Uterus (tissue), 4 donors: Measurements from ENCODE around the gene TM7SF2. TPM values are rescaled to one million over a fixed set of nuclear protein-coding genes. Genes with fewer than 3 reads are reported as not detected.

Source experiments
- DNase-seq, 2 donors: peaks; one replicate each; pipeline ENCODE4 v3.0.0-alpha.2; 2019 to 2020
- H3K27ac ChIP-seq, 2 donors: fragments of 200-600 bp; sonication (generic); 1 replicate in 1 of 2; 2 replicates in 1 of 2; pipeline ENCODE4 v1.5.1; 2016 to 2018
- H3K27me3 ChIP-seq, 2 donors: fragments of 200-600 bp; sonication (generic); one replicate each; pipeline ENCODE4 v1.5.1; 2018 to 2019; ENCODE audit warnings: control low read depth in 1 of 2
- H3K36me3 ChIP-seq, 2 donors: fragments of 200-600 bp; sonication (generic); one replicate each; pipeline ENCODE4 v1.5.1; 2019; ENCODE audit warnings: control low read depth in 1 of 2
- H3K4me1 ChIP-seq, 2 donors: fragments of 200-600 bp; sonication (generic); one replicate each; pipeline ENCODE4 v1.5.1; 2018 to 2019; ENCODE audit warnings: control low read depth in 1 of 2
- H3K4me3 ChIP-seq, 2 donors: fragments of 200-600 bp; sonication (generic); 1 replicate in 1 of 2; 2 replicates in 1 of 2; pipeline ENCODE4 v1.5.1; 2018 to 2019; ENCODE audit warnings: mild to moderate bottlenecking in 1 of 2
- H3K9me3 ChIP-seq, 2 donors: fragments of 200-600 bp; sonication (generic); one replicate each; pipeline ENCODE4 v1.5.1; 2019; ENCODE audit warnings: control low read depth in 1 of 2
- POLR2A ChIP-seq, 2 donors: fragments of 450-650 bp; IDR thresholded peaks; one replicate each; pipeline ENCODE4 v1.6.1; 2016; ENCODE audit warnings: antibody characterized with exemption in 2 of 2, mild to moderate bottlenecking in 1 of 2, moderate library complexity in 1 of 2
- intact Hi-C: fragments of 100-400 bp; cut with DNase I; formaldehyde crosslinking; loops from one replicate; pipeline ENCODE4 v1.15.1; 2023; ENCODE audit warnings: low total_unique reads
- total RNA-seq, 4 donors: library from RNA; depleted of rRNA in 3 of 4; stranded (reverse); fragments of >200 nt in 3 of 4; gene quantifications; one replicate each; pipeline versions ENCODE4 v1.1.0 to v1.2.4, GENCODE V29; 2014 to 2023
- TF ChIP-seq, protein P1 (sequence below), 4 experiments: fragments of 200-600 bp in 2 of 4; fragments of 450-650 bp in 2 of 4; sonication (generic) in 2 of 4; IDR thresholded peaks; one replicate each; pipeline ENCODE4 v1.5.1; 2016 to 2019; ENCODE audit warnings: antibody characterized with exemption in 4 of 4, mild to moderate bottlenecking in 2 of 4, moderate library complexity in 1 of 4
- donor health status: DM: yes; HTN: yes; CAD: no.

The TM7SF2 gene
- total RNA-seq, 4 donors from 2014 or later: 0.77 to 16.7 (median 5.5) TPM

DNA sequence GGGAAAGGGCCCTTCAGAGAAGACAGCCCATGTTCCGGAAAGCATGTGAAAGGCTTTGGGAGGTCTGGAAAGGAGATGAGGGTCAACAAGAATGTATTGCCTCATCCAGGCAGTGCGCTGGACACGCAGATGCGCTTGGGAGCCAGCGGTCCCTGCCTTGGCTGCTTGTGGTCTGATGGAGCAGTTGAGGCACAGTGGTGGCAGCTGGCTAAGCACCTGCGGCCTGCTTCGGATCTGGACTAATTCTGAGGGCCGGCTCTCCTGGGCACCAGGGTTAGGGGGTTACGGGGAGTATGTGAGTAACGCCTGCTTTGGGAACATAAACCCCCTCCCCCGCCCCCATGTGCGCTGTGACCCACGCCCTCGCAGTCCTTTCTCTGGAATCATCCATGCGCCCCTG is 4.6 kb upstream of the TM7SF2 start:
- no peak for TF ChIP-seq POLR2A (IDR thresholded peaks at IDR 0.05)
- TF ChIP-seq, protein P1, sequence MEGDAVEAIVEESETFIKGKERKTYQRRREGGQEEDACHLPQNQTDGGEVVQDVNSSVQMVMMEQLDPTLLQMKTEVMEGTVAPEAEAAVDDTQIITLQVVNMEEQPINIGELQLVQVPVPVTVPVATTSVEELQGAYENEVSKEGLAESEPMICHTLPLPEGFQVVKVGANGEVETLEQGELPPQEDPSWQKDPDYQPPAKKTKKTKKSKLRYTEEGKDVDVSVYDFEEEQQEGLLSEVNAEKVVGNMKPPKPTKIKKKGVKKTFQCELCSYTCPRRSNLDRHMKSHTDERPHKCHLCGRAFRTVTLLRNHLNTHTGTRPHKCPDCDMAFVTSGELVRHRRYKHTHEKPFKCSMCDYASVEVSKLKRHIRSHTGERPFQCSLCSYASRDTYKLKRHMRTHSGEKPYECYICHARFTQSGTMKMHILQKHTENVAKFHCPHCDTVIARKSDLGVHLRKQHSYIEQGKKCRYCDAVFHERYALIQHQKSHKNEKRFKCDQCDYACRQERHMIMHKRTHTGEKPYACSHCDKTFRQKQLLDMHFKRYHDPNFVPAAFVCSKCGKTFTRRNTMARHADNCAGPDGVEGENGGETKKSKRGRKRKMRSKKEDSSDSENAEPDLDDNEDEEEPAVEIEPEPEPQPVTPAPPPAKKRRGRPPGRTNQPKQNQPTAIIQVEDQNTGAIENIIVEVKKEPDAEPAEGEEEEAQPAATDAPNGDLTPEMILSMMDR (IDR thresholded peaks at IDR 0.05): no peak
- Histone ChIP-seq H3K4me1 (peaks cover under 1 to 4% of the 10 kb centered on the region in 2 donors), H3K27me3 (no peaks in the 10 kb centered on the region), H3K4me3 (no peak overlapping the region), H3K27ac (no peak overlapping the region), H3K36me3 (no peaks in the 10 kb centered on the region), H3K9me3 (no peaks in the 10 kb centered on the region)
- no peak for DNase-seq
- intact Hi-C loops: no loop called here

- intact Hi-C loops: no loop called here
- Histone ChIP-seq H3K4me3 (no peak overlapping the region), H3K27me3 (no peaks in the 10 kb centered on the region), H3K4me1 (peaks cover 3 to 12% of the 10 kb centered on the region in 2 donors), H3K27ac (no peak overlapping the region), H3K36me3 (no peaks in the 10 kb centered on the region), H3K9me3 (no peaks in the 10 kb centered on the region)
- TF ChIP-seq POLR2A (IDR thresholded peaks at IDR 0.05): no peak
- TF ChIP-seq, protein P1 (IDR thresholded peaks at IDR 0.05): no peak
- DNase-seq: no peak
Measured at GRCh38 chr11:65107751-65108468, 3.8 kb upstream of the TM7SF2 start.

DNA sequence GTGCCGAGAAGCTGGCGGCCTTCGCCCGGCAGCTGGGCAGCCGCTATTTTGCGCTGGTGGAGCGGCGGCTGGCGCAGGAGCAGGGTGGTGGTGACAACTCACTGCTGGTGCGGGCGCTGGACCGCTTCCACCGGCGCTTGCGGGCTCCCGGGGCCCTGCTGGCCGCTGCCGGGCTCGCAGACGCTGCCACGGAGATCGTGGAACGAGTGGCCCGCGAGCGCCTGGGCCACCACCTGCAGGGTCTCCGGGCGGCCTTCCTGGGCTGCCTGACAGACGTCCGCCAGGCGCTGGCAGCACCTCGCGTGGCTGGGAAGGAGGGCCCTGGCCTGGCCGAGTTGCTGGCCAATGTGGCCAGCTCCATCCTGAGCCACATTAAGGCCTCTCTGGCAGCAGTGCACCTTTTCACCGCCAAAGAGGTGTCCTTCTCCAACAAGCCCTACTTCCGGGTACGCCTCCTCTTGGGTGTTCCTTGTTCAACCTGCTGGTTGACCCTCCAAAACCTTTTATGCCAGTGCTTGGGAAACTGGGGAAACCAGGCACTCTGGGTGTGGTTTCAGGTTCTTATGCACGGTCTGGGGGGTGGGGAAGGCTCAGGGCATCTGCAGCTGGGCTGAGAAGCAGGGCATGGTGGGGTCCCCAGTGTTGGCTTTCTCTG is 3.1 kb upstream of the TM7SF2 start:
- H3K4me1 ChIP-seq: peaks cover 3 to 16% of the 10 kb centered on the region in 2 donors
- no peaks in the 10 kb centered on the region for H3K9me3 ChIP-seq
- no peaks in the 10 kb centered on the region for H3K27me3 ChIP-seq
- H3K27ac ChIP-seq: no peak overlapping the region
- intact Hi-C loops: no loop called here
- no peak overlapping the region for H3K4me3 ChIP-seq
- TF ChIP-seq, protein P1 (IDR thresholded peaks at IDR 0.05): no peak
- no peak for TF ChIP-seq POLR2A (IDR thresholded peaks at IDR 0.05)
- DNase-seq: no peak
- H3K36me3 ChIP-seq: no peaks in the 10 kb centered on the region

DNA sequence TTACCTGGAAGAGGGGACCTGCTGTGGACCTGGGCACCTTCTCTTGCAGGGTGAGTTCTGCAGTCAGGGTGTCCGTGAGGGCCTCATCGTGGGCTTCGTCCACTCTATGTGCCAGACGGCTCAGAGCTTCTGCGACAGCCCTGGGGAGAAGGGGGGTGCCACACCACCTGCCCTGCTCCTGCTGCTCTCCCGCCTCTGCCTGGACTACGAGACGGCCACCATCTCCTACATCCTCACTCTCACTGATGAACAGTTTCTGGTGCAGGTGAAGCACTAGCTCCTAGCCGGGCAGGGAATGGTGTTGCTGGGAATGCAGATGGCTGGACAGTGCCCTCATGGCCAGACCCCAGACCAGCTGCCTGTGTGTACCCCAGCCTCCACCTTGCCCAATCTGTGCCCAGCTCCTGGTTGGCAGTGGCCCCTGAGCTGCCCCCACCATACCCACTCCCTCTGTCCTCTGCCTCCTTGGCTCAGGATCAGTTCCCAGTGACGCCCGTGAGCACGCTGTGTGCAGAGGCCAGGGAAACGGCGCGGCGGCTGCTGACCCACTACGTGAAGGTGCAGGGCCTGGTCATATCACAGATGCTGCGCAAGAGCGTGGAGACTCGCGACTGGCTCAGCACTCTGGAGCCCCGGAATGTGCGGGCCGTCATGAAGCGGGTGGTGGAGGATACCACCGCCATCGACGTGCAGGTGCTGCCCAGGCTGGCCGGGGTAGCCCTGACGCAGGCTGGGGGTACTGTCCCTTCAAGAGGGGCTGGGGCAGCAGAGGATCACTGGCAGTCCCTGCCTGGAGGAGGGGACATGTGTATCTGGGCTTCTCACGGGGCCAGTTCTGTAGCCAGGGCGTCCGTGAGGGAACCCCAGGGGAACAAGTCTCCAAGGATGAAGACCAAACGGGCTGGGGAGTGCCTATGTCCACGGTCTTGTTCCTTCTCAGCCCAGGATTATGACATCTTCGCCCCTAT is 2.2 kb upstream of the TM7SF2 start:
- Histone ChIP-seq H3K27me3 (no peaks in the 10 kb centered on the region), H3K9me3 (no peaks in the 10 kb centered on the region), H3K4me3 (no peak overlapping the region), H3K36me3 (no peaks in the 10 kb centered on the region), H3K4me1 (peaks cover 3 to 16% of the 10 kb centered on the region in 2 donors), H3K27ac (no peak overlapping the region)
- DNase-seq: peak in 1 of 2 donors; percentile 33
- intact Hi-C loops: no loop called here
- TF ChIP-seq, protein P1 (IDR thresholded peaks at IDR 0.05): no peak
- TF ChIP-seq POLR2A (IDR thresholded peaks at IDR 0.05): no peak
